OCI-LY7 (cell line): ENCODE results near the gene HNRNPK. TPM values are rescaled to one million over a fixed set of nuclear protein-coding genes. Genes with fewer than 3 reads are reported as not detected.

Source experiments
- BruUV-seq: library from RNA; stranded (reverse); fragments of 400-500 nt; replicated peaks from 2 replicates; lab custom pipeline; 2021; lab: Mats Ljungman, UMichigan
- CTCF ChIA-PET: fragments of 300-600 bp; sonication (Branson Sonifier 250); formaldehyde crosslinking; loops from one replicate; lab custom pipeline; 2022; ENCODE audit warnings: antibody characterized with exemption; ENCODE audit not compliant: unreplicated experiment; lab: Charles Lee
- POLR2A ChIA-PET: fragments of 300-600 bp; sonication (Branson Sonifier 250); formaldehyde crosslinking; loops from one replicate; lab custom pipeline; 2022; ENCODE audit warnings: antibody characterized with exemption; lab: Charles Lee
- DNase-seq: peaks from one replicate; pipeline ENCODE4 v3.0.0-alpha.2; 2015; ENCODE audit warnings: low spot score
- H2AFZ ChIP-seq: fragments of 200-600 bp; sonication (generic), shearing (Covaris generic); 2 replicates; pipeline ENCODE4 v1.6.1; 2014; ENCODE audit warnings: mild to moderate bottlenecking, antibody characterized with exemption, low read length, moderate library complexity
- H3K27ac ChIP-seq: fragments of 200-600 bp; sonication (generic); 2 replicates; pipeline ENCODE4 v1.5.1; 2014; ENCODE audit warnings: mixed run types, low read depth, mild to moderate bottlenecking, moderate library complexity, low read length, inconsistent platforms; ENCODE audit not compliant: poor library complexity, severe bottlenecking
- H3K36me3 ChIP-seq: fragments of 200-600 bp; sonication (generic); 2 replicates; pipeline ENCODE4 v1.6.1; 2014; ENCODE audit warnings: mild to moderate bottlenecking, antibody characterized with exemption, low read length, moderate library complexity, mixed read lengths; ENCODE audit not compliant: insufficient read depth
- H3K4me1 ChIP-seq: fragments of 200-600 bp; sonication (generic); 2 replicates; pipeline ENCODE4 v1.5.1; 2014; ENCODE audit warnings: mild to moderate bottlenecking, low read length; ENCODE audit not compliant: insufficient read depth, poor library complexity, severe bottlenecking
- H3K4me2 ChIP-seq: fragments of 200-600 bp; sonication (generic); 2 replicates; pipeline ENCODE4 v1.6.1; 2014; ENCODE audit warnings: mild to moderate bottlenecking, low read length
- H3K4me3 ChIP-seq: fragments of 200-600 bp; sonication (generic); 2 replicates; pipeline ENCODE4 v1.5.1; 2014; ENCODE audit warnings: mild to moderate bottlenecking, low read depth, low read length; ENCODE audit not compliant: poor library complexity, severe bottlenecking
- H3K79me2 ChIP-seq: fragments of 200-600 bp; sonication (generic); 2 replicates; pipeline ENCODE4 v1.6.1; 2016; ENCODE audit warnings: low read depth, mild to moderate bottlenecking, low read length, moderate library complexity, mixed read lengths; ENCODE audit not compliant: insufficient read depth
- H3K9me2 ChIP-seq: fragments of 200-600 bp; sonication (generic); 2 replicates; pipeline ENCODE4 v1.6.1; 2016; ENCODE audit warnings: mild to moderate bottlenecking, low read length, mixed read lengths; ENCODE audit not compliant: insufficient read depth
- H3K9me3 ChIP-seq: fragments of 200-600 bp; sonication (generic); 2 replicates; pipeline ENCODE4 v1.6.1; 2014; ENCODE audit warnings: mild to moderate bottlenecking, mixed run types, low read length, mixed read lengths
- H4K20me1 ChIP-seq: fragments of 200-600 bp; sonication (generic); 2 replicates; pipeline ENCODE4 v1.6.1; 2014; ENCODE audit warnings: mild to moderate bottlenecking, antibody characterized with exemption, low read length, moderate library complexity, mixed read lengths; ENCODE audit not compliant: insufficient read depth
- EZH2phosphoT487 ChIP-seq: fragments of 200-600 bp; sonication (generic); IDR thresholded peaks from 2 replicates; pipeline ENCODE4 v1.6.1; 2018; ENCODE audit warnings: low read depth, borderline replicate concordance, mild to moderate bottlenecking, mixed run types, antibody characterized with exemption, low read length, moderate library complexity, mixed read lengths
- intact Hi-C: fragments of 100-400 bp; cut with micrococcal nuclease; formaldehyde crosslinking; loops from one replicate; pipeline ENCODE4 v1.10.0; 2022; ENCODE audit not compliant: unreplicated experiment
- total RNA-seq, 2 experiments: library from RNA; depleted of rRNA in 1 of 2; stranded (reverse); fragments of >200 nt in 1 of 2; shearing (Covaris generic) in 1 of 2; gene quantifications; 2 replicates each; pipeline ENCODE4 v1.2.3, GENCODE V29; 2014 to 2022
- TF ChIP-seq, protein P1 (sequence below): fragments of 200-600 bp; sonication (generic); conservative IDR thresholded peaks from 2 replicates; pipeline ENCODE4 v1.5.1; 2014; ENCODE audit warnings: mild to moderate bottlenecking, antibody characterized with exemption, low read length, moderate library complexity, mixed read lengths

The HNRNPK gene
- total RNA-seq, 2 experiments from 2014 or later, result 592 to 768 TPM

GRCh38 chr9:83936523-83936922 lies 43.5 kb downstream of the HNRNPK start:
- DNase-seq, result no peak
- TF ChIP-seq, protein P1, sequence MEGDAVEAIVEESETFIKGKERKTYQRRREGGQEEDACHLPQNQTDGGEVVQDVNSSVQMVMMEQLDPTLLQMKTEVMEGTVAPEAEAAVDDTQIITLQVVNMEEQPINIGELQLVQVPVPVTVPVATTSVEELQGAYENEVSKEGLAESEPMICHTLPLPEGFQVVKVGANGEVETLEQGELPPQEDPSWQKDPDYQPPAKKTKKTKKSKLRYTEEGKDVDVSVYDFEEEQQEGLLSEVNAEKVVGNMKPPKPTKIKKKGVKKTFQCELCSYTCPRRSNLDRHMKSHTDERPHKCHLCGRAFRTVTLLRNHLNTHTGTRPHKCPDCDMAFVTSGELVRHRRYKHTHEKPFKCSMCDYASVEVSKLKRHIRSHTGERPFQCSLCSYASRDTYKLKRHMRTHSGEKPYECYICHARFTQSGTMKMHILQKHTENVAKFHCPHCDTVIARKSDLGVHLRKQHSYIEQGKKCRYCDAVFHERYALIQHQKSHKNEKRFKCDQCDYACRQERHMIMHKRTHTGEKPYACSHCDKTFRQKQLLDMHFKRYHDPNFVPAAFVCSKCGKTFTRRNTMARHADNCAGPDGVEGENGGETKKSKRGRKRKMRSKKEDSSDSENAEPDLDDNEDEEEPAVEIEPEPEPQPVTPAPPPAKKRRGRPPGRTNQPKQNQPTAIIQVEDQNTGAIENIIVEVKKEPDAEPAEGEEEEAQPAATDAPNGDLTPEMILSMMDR, result no peak
- TF ChIP-seq EZH2phosphoT487, result no peak
- H3K9me3 ChIP-seq, result no peaks in the 10 kb centered on the region
- ChIA-PET CTCF (no interaction called here), POLR2A (interaction anchor here (0.7 to 1.1 kb wide), 2 partner anchors 79 to 342 kb away, joined by 3 to 5 read pairs; no protein-coding TSS in a partner anchor)
- H3K79me2 ChIP-seq, result no peaks in the 10 kb centered on the region
- H3K4me2 ChIP-seq, result no peak overlapping the region
- no peaks in the 10 kb centered on the region for H3K4me1 ChIP-seq
- intact Hi-C loops, result no loop called here
- no TSS peak for BruUV-seq
- no peak overlapping the region for H3K4me3 ChIP-seq
- H3K36me3 ChIP-seq, result no peaks in the 10 kb centered on the region; the same call in 1 of the 2 replicates
- no peaks in the 10 kb centered on the region for H3K9me2 ChIP-seq
- H2AFZ ChIP-seq, result no peak overlapping the region
- no peak overlapping the region for H3K27ac ChIP-seq
- no peaks in the 10 kb centered on the region for H4K20me1 ChIP-seq

DNA sequence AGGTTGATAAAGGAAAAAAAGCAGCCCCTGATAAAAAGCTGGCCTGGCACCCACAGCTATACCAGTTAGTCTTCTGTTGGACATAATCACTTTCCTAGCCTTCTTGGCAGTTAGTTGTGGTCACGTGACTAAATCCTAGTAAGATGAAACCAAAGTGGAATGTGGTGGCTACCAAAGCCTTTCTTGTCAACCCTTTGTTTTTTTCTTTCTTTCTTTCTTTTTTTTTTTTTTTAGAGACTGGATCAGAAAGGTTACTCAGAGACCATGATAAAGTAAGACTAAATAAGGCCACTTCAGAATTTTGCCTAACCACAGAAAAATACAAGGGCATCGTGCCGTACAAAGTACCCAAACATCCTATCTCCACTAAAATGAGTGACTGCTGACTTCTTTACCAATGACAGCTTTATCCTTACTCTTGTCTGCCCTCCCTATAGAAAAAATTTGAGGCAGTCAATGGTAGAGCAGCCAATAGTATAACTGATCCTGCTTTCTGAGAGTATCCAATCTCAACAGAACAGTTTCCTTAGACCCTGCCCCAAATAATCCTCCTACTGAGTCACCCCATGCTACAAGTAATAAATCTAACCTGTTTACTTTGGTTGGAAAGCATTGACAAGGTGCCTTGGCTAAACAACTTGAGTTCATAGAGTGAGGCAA lies 44.6 kb downstream of the HNRNPK start:
- intact Hi-C loops, result no loop called here
- H2AFZ ChIP-seq, result no peak overlapping the region
- H3K9me3 ChIP-seq, result no peaks in the 10 kb centered on the region
- no peak for DNase-seq
- no peak overlapping the region for H3K4me3 ChIP-seq
- H3K4me1 ChIP-seq, result no peaks in the 10 kb centered on the region
- no peaks in the 10 kb centered on the region; the same call in 1 of the 2 replicates for H3K36me3 ChIP-seq
- BruUV-seq, result no TSS peak
- no peak overlapping the region for H3K27ac ChIP-seq
- TF ChIP-seq, protein P1, result no peak
- no peak for TF ChIP-seq EZH2phosphoT487
- no peaks in the 10 kb centered on the region for H3K79me2 ChIP-seq
- POLR2A ChIA-PET, result no interaction called here
- H3K4me2 ChIP-seq, result no peak overlapping the region
- no peaks in the 10 kb centered on the region for H4K20me1 ChIP-seq
- H3K9me2 ChIP-seq, result no peaks in the 10 kb centered on the region
- CTCF ChIA-PET, result no interaction called here

DNA sequence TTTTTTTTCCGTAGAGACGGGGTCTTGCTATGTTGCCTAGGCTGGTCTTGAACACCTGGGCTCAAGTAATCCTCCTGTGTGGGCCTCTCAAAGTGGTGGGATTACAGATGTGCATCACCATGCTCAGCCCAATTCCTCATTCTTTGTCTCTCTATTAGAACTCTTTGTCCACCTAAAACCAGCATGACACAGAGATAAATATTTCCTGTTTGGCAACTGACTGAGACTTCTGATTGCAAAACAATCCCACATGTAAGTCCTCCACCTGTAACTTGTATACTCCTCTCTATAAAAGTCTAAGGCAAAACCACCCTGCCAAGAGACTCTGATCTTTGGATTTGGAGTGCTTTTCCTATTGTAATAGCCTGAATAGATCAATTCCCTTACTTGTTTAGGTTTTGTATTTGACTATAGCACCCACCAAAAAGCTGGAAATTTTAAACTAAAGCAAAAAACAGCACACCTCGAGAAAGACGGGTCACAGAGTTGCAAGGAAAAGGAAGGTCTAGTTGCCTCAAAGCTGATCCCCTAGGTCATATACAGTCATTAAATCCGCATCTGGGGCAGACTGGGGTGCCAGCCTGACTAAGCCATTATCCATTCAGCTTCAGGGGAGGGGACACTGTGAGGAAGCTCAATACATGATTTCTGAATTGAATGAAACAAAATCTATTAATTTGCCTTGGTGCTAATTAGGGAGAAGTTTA lies 45.3 kb downstream of the HNRNPK start:
- no TSS peak for BruUV-seq
- no peaks in the 10 kb centered on the region for H3K79me2 ChIP-seq
- DNase-seq, result no peak
- H4K20me1 ChIP-seq, result no peaks in the 10 kb centered on the region
- ChIA-PET CTCF (no interaction called here), POLR2A (no interaction called here)
- no peaks in the 10 kb centered on the region; the same call in 1 of the 2 replicates for H3K36me3 ChIP-seq
- no peaks in the 10 kb centered on the region for H3K9me2 ChIP-seq
- no peak overlapping the region for H3K27ac ChIP-seq
- H3K9me3 ChIP-seq, result no peaks in the 10 kb centered on the region
- H3K4me2 ChIP-seq, result no peak overlapping the region
- no peak for TF ChIP-seq EZH2phosphoT487
- TF ChIP-seq, protein P1, result no peak
- no peak overlapping the region for H2AFZ ChIP-seq
- H3K4me3 ChIP-seq, result no peak overlapping the region
- no peaks in the 10 kb centered on the region for H3K4me1 ChIP-seq
- intact Hi-C loops, result no loop called here
